Type B pancreatic cell (in vitro differentiated cells): ENCODE measurements around the gene ACVR2A. TPM values are rescaled to one million over a fixed set of nuclear protein-coding genes. Genes with fewer than 3 reads are reported as not detected.

Source experiments
- DNase-seq: peaks from one replicate; pipeline ENCODE4 v3.0.0; 2021; ENCODE audit warnings: mixed read lengths; ENCODE audit not compliant: unreplicated experiment; ENCODE audit errors: extremely low spot score
- H3K27ac Mint-ChIP-seq: 2 replicates; pipeline ENCODE4 v1.8.0; 2021; ENCODE audit warnings: mild to moderate bottlenecking, mixed read lengths
- H3K27me3 Mint-ChIP-seq: 2 replicates; pipeline ENCODE4 v1.8.0; 2021; ENCODE audit warnings: mixed read lengths
- H3K36me3 Mint-ChIP-seq: 2 replicates; pipeline ENCODE4 v1.8.0; 2021; ENCODE audit warnings: mixed read lengths
- H3K4me1 Mint-ChIP-seq: one replicate; pipeline ENCODE4 v1.8.0; 2021; ENCODE audit warnings: mixed read lengths; ENCODE audit not compliant: unreplicated experiment
- H3K4me3 Mint-ChIP-seq: 2 replicates; pipeline ENCODE4 v1.8.0; 2021; ENCODE audit warnings: mild to moderate bottlenecking, mixed read lengths
- H3K9me3 Mint-ChIP-seq: 2 replicates; pipeline ENCODE4 v1.8.0; 2021; ENCODE audit warnings: mixed read lengths
- total RNA-seq: library from RNA; stranded (reverse); gene quantifications from 2 replicates; pipeline ENCODE4 v1.2.1, GENCODE V29; 2021; ENCODE audit warnings: low replicate concordance
- TF ChIP-seq, protein P1 (sequence below): fragments of 200-600 bp; sonication (generic); conservative IDR thresholded peaks from 2 replicates; pipeline ENCODE4 v1.5.0; 2021; ENCODE audit warnings: antibody characterized with exemption, mild to moderate bottlenecking

The ACVR2A gene
- total RNA-seq, 1 donor from 2014 or later, result 31.9 TPM

DNA sequence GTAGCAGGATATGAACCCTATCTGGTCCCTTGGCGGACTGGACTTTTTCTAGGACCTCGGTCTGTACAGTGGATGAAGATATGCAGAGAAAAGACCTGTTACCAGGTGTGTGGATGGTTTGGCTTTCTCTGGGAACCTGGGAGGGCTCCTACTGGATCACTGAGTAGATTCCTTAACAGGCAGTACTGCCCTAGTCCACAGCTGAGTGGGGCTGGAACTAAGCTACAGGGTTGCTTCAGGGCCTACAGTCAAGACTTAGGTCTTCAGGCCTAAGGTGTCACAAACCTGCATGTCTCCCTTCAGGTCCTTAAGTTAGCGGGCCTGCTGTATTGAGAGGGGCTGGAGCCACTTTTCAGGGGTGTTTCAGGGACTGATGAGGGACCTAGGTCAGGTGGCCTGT lies 132.8 kb downstream of the ACVR2A start:
- peaks cover 28% of the 10 kb centered on the region for H3K36me3 Mint-ChIP-seq
- H3K4me3 Mint-ChIP-seq, result no peak overlapping the region
- TF ChIP-seq, protein P1, sequence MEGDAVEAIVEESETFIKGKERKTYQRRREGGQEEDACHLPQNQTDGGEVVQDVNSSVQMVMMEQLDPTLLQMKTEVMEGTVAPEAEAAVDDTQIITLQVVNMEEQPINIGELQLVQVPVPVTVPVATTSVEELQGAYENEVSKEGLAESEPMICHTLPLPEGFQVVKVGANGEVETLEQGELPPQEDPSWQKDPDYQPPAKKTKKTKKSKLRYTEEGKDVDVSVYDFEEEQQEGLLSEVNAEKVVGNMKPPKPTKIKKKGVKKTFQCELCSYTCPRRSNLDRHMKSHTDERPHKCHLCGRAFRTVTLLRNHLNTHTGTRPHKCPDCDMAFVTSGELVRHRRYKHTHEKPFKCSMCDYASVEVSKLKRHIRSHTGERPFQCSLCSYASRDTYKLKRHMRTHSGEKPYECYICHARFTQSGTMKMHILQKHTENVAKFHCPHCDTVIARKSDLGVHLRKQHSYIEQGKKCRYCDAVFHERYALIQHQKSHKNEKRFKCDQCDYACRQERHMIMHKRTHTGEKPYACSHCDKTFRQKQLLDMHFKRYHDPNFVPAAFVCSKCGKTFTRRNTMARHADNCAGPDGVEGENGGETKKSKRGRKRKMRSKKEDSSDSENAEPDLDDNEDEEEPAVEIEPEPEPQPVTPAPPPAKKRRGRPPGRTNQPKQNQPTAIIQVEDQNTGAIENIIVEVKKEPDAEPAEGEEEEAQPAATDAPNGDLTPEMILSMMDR, result no peak
- H3K4me1 Mint-ChIP-seq, result peaks cover 3% of the 10 kb centered on the region
- no peak for DNase-seq
- H3K27me3 Mint-ChIP-seq, result no peaks in the 10 kb centered on the region
- H3K9me3 Mint-ChIP-seq, result no peaks in the 10 kb centered on the region
- no peak overlapping the region for H3K27ac Mint-ChIP-seq

Other genes starting within 250 kb of the ACVR2A start
- gene ORC4, start 175.7 kb downstream of the ACVR2A start, total RNA-seq, result 57.3 and 59.1 TPM in 2 replicates
- gene MBD5, start 176.1 kb downstream of the ACVR2A start, total RNA-seq, result 38.8 and 54.7 TPM in 2 replicates